ENCODE measurements around the gene SELP. TPM values are rescaled to one million over a fixed set of nuclear protein-coding genes. Genes with fewer than 3 reads are reported as not detected.

SELP gene
- total and polyA plus RNA-seq, 4 experiments from 2014 or later: 1.4 to 2.2 (median 1.9) TPM; not detected in 1

DNA sequence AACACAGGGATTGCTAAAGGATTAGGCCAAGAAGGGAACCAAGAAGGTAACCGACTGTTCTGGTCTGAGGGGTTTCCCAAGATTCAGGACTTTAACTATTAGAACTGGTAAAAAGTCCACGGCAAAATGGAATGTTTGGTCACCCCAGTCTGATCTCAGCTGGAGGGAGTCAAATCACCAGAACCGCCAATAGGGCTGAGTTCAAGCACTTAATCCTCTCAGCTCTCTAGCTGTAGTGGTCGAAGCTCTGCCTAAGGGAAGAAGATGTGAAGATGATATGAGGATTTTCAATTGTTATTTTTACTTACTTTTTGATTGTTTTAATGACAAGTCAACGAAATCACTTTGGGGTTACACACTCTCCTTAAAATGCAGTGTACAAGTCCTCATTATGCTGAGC, 72.8 kb downstream of the SELP start:
- no peak overlapping the region for H3K27ac ChIP-seq (ENCODE audit: low read depth, low read length)
- intact Hi-C loops (cut with micrococcal nuclease): no loop called here
- POLR2A ChIA-PET (ENCODE audit: partially characterized antibody): no interaction called here
- H3K27me3 Mint-ChIP-seq: peaks cover 0 to 2% of the 10 kb centered on the region in 2 donors
- no peaks in the 10 kb centered on the region for H3K9me3 ChIP-seq (ENCODE audit: control insufficient read depth in 1 of 2, low read length in 2 of 2)
- no peak overlapping the region for H3K27ac Mint-ChIP-seq
- no peaks in the 10 kb centered on the region for H3K36me3 ChIP-seq (ENCODE audit: insufficient read depth, low read length)
- CTCF ChIA-PET (ENCODE audit: partially characterized antibody): interaction anchor here (1.3 to 5.2 kb wide), 4 partner anchors 10 to 253 kb away, joined by 4 to 53 read pairs (median 6); partner anchors contain the start of gene F5
- H3K27me3 ChIP-seq (ENCODE audit: insufficient read depth, low read length): no peaks in the 10 kb centered on the region
- no peak overlapping the region for H3K4me3 ChIP-seq (ENCODE audit: low read length in 2 of 2)
- H3K4me3 Mint-ChIP-seq: no peak overlapping the region
- no peak for DNase-seq
- no peaks in the 10 kb centered on the region for H3K4me1 ChIP-seq (ENCODE audit: insufficient read depth, low read length)
- no peaks in the 10 kb centered on the region for H3K9me3 Mint-ChIP-seq
- no peaks in the 10 kb centered on the region for H3K36me3 Mint-ChIP-seq
- no peaks in the 10 kb centered on the region for H3K4me1 Mint-ChIP-seq

DNA sequence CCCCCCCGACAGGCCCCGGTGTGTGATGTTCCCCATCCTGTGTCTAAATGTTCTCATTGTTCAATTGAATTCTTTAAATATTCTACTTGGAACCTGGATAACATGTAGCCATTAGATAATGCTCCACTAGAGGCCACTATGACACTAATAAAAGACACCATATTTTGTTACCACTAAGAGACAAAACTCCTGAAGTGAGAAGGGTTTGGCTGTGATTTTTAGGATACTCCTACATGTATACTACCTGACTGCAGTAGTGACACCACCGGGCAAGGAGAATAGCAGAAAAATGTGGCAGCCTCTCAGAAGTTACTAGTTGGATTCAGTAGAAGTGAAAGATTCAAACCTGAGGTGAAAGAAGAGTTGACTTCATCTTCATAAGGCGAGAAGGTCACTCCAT, 79.6 kb downstream of the SELP start:
- peaks cover 0 to 2% (median under 1%) of the 10 kb centered on the region in 4 donors for H3K4me1 Mint-ChIP-seq
- DNase-seq: peak in 4 of 5 donors; percentile 41 to 55 (median 53)
- no peak overlapping the region for H3K4me3 ChIP-seq (ENCODE audit: low read length in 2 of 2)
- H3K27ac Mint-ChIP-seq: peak overlapping the region in 1 of 7 donors; percentile 23
- H3K36me3 Mint-ChIP-seq: no peaks in the 10 kb centered on the region
- CTCF ChIA-PET (ENCODE audit: partially characterized antibody): interaction anchor here (0.7 to 8.5 kb wide), 14 partner anchors 8 to 259 kb away, joined by 3 to 110 read pairs (median 7); partner anchors contain the start of gene F5
- POLR2A ChIA-PET (ENCODE audit: partially characterized antibody): interaction anchor here (1.3 to 2.8 kb wide), 2 partner anchors 151 to 162 kb away, joined by 3 to 12 read pairs; no protein-coding TSS in a partner anchor
- H3K27me3 ChIP-seq (ENCODE audit: insufficient read depth, low read length): no peaks in the 10 kb centered on the region
- no peak overlapping the region for H3K4me3 Mint-ChIP-seq
- H3K9me3 ChIP-seq (ENCODE audit: control insufficient read depth in 1 of 2, low read length in 2 of 2): no peaks in the 10 kb centered on the region
- intact Hi-C loops (cut with micrococcal nuclease): loop anchor here (1.0 to 5.0 kb wide), 5 partner anchors 37 to 312 kb away; partner anchors contain the start of gene F5
- H3K27me3 Mint-ChIP-seq: no peaks in the 10 kb centered on the region
- no peak overlapping the region for H3K27ac ChIP-seq (ENCODE audit: low read depth, low read length)
- H3K9me3 Mint-ChIP-seq: peaks cover 0 to 1% (median 0%) of the 10 kb centered on the region in 8 donors
- H3K36me3 ChIP-seq (ENCODE audit: insufficient read depth, low read length): no peaks in the 10 kb centered on the region
- H3K4me1 ChIP-seq (ENCODE audit: insufficient read depth, low read length): no peaks in the 10 kb centered on the region

DNA sequence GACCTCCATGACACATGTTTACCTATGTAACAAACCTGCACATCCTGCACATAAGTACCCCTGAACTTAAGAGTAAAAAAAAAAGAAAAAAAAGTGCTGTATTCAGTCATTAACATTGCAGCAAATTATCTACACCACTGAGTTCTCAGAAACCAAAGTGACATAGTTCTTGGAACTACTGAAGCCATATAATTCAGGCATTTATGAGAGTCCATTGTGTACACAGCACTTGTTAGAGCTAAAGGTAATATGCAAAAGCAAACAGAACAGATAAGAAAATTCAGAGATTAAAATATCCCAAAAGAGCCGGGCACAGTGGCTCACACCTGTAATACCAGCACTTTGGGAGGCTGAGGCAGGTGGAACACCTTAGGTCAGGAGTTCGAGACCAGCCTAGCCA, 81.6 kb downstream of the SELP start:
- DNase-seq: no peak
- H3K4me1 Mint-ChIP-seq: peaks cover 0 to 2% (median under 1%) of the 10 kb centered on the region in 4 donors
- H3K27ac ChIP-seq (ENCODE audit: low read depth, low read length): no peak overlapping the region
- no peaks in the 10 kb centered on the region for H3K4me1 ChIP-seq (ENCODE audit: insufficient read depth, low read length)
- no peaks in the 10 kb centered on the region for H3K9me3 ChIP-seq (ENCODE audit: control insufficient read depth in 1 of 2, low read length in 2 of 2)
- peaks cover 0 to 1% (median 0%) of the 10 kb centered on the region in 8 donors for H3K9me3 Mint-ChIP-seq
- H3K36me3 Mint-ChIP-seq: no peaks in the 10 kb centered on the region
- H3K4me3 ChIP-seq (ENCODE audit: low read length in 2 of 2): no peak overlapping the region
- ChIA-PET POLR2A (ENCODE audit: partially characterized antibody) (interaction anchor here (0.7 kb wide), 1 partner anchor 173 kb away, joined by 3 read pairs; no protein-coding TSS in a partner anchor), CTCF (ENCODE audit: partially characterized antibody) (interaction anchor here (0.7 to 8.5 kb wide), 16 partner anchors 10 to 945 kb away, joined by 3 to 110 read pairs (median 6); partner anchors contain the start of genes F5 and METTL18)
- H3K36me3 ChIP-seq (ENCODE audit: insufficient read depth, low read length): no peaks in the 10 kb centered on the region
- H3K27ac Mint-ChIP-seq: no peak overlapping the region
- H3K27me3 Mint-ChIP-seq: no peaks in the 10 kb centered on the region
- intact Hi-C loops (cut with micrococcal nuclease): loop anchor here (5.0 kb wide), 1 partner anchor 61 kb away; the partner anchor contains the start of gene SLC19A2
- H3K27me3 ChIP-seq (ENCODE audit: insufficient read depth, low read length): no peaks in the 10 kb centered on the region
- H3K4me3 Mint-ChIP-seq: no peak overlapping the region

DNA sequence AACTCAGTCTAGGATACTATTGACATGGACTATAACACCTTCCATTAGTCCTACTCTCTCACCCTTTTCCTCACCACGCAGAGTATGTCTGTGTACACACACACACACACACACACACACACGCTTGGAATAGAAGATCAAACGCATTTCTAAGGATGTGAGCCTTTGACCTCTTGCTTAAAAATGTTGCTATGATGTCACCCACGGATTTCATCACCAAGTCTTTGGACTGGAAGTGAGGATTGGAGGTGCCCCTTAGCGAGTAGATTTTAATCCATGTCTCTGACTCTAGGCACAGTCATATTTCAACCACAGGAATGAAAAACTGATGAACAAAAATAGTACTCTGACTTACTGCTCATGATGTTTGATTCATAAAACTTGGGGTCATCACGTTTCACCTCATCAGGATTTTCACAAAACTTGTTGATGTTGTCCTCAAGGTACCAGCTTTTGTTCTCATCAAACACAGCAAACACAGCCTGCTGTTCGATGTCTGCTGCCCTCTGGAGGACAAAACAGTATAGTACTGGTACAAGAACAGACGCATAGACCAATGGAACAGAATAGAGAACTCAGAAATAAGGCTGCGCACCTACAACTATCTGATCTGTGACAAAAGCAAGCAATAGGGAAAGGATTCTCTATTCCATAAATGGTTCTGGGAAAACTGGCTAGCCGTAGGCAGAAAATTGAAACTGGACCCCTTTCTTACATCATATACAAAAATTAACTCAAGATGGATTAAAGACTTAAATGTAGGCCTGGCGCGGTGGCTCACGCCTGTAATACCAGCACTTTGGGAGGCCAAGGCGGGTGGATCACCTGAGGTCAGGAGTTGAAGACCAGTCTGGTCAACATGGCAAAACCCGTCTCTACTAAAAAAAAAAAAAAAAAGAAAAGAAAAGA, 83.6 kb downstream of the SELP start:
- intact Hi-C loops (cut with micrococcal nuclease): loop anchor here (1.0 to 5.0 kb wide), 4 partner anchors 59 to 1204 kb away; partner anchors contain the start of gene SLC19A2

DNA sequence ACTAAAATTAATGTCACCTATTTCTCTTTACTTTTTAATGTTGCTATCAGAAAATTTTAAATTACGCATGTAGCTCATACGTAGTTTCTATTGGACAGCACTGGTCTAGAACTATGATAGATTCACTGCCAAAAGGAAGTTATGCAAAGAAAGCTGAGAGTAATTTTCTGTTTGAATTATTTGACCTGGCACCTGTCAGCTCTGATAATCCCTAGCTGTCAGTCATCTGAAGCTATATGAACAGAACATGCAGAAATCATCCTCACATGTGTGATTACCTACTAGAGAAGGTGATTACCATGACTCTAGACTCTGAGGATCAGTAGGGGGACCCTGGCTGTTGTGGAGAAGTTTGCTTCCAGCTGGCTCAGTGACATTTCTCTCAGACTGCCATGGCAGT, 84.5 kb downstream of the SELP start:
- POLR2A ChIA-PET (ENCODE audit: partially characterized antibody): no interaction called here
- Histone ChIP-seq H3K9me3 (ENCODE audit: control insufficient read depth in 1 of 2, low read length in 2 of 2) (no peaks in the 10 kb centered on the region), H3K4me3 (ENCODE audit: low read length in 2 of 2) (no peak overlapping the region), H3K4me1 (ENCODE audit: insufficient read depth, low read length) (no peaks in the 10 kb centered on the region), H3K27ac (ENCODE audit: low read depth, low read length) (no peak overlapping the region), H3K36me3 (ENCODE audit: insufficient read depth, low read length) (no peaks in the 10 kb centered on the region), H3K27me3 (ENCODE audit: insufficient read depth, low read length) (no peaks in the 10 kb centered on the region)
- DNase-seq: no peak
- H3K27ac Mint-ChIP-seq: no peak overlapping the region
- peaks cover 0 to 1% of the 10 kb centered on the region in 2 donors for H3K36me3 Mint-ChIP-seq
- H3K27me3 Mint-ChIP-seq: no peaks in the 10 kb centered on the region
- no peaks in the 10 kb centered on the region for H3K9me3 Mint-ChIP-seq
- CTCF ChIA-PET (ENCODE audit: partially characterized antibody): interaction anchor here (0.5 to 8.5 kb wide), 17 partner anchors 9 to 1202 kb away, joined by 3 to 110 read pairs (median 4); partner anchors contain the start of genes F5 and SLC19A2
- intact Hi-C loops (cut with micrococcal nuclease): loop anchor here (5.0 kb wide), 1 partner anchor 58 kb away; the partner anchor contains the start of gene SLC19A2
- H3K4me3 Mint-ChIP-seq: no peak overlapping the region
- H3K4me1 Mint-ChIP-seq: peaks cover 0 to 2% (median under 1%) of the 10 kb centered on the region in 4 donors

More for the DNA sequence above, 83.6 kb downstream of the SELP start:
- Histone ChIP-seq H3K27ac (ENCODE audit: low read depth, low read length) (no peak overlapping the region), H3K36me3 (ENCODE audit: insufficient read depth, low read length) (no peaks in the 10 kb centered on the region), H3K27me3 (ENCODE audit: insufficient read depth, low read length) (no peaks in the 10 kb centered on the region), H3K4me1 (ENCODE audit: insufficient read depth, low read length) (no peaks in the 10 kb centered on the region), H3K4me3 (ENCODE audit: low read length in 2 of 2) (no peak overlapping the region), H3K9me3 (ENCODE audit: control insufficient read depth in 1 of 2, low read length in 2 of 2) (no peaks in the 10 kb centered on the region)
- no peaks in the 10 kb centered on the region for H3K27me3 Mint-ChIP-seq
- H3K4me3 Mint-ChIP-seq: no peak overlapping the region
- H3K36me3 Mint-ChIP-seq: peaks cover 0 to 1% of the 10 kb centered on the region in 2 donors
- ChIA-PET CTCF (ENCODE audit: partially characterized antibody) (interaction anchor here (0.5 to 8.5 kb wide), 24 partner anchors 12 to 1203 kb away, joined by 3 to 110 read pairs (median 3); partner anchors contain the start of genes F5 and SLC19A2), POLR2A (ENCODE audit: partially characterized antibody) (interaction anchor here (0.6 to 1.0 kb wide), 2 partner anchors 80 to 160 kb away, joined by 3 to 5 read pairs; no protein-coding TSS in a partner anchor)
- peak; percentile 65 to 68 (median 66) for DNase-seq
- peaks cover 0 to 2% (median under 1%) of the 10 kb centered on the region in 4 donors for H3K4me1 Mint-ChIP-seq
- no peak overlapping the region for H3K27ac Mint-ChIP-seq
- peaks cover 0 to 1% (median 0%) of the 10 kb centered on the region in 8 donors for H3K9me3 Mint-ChIP-seq

DNA sequence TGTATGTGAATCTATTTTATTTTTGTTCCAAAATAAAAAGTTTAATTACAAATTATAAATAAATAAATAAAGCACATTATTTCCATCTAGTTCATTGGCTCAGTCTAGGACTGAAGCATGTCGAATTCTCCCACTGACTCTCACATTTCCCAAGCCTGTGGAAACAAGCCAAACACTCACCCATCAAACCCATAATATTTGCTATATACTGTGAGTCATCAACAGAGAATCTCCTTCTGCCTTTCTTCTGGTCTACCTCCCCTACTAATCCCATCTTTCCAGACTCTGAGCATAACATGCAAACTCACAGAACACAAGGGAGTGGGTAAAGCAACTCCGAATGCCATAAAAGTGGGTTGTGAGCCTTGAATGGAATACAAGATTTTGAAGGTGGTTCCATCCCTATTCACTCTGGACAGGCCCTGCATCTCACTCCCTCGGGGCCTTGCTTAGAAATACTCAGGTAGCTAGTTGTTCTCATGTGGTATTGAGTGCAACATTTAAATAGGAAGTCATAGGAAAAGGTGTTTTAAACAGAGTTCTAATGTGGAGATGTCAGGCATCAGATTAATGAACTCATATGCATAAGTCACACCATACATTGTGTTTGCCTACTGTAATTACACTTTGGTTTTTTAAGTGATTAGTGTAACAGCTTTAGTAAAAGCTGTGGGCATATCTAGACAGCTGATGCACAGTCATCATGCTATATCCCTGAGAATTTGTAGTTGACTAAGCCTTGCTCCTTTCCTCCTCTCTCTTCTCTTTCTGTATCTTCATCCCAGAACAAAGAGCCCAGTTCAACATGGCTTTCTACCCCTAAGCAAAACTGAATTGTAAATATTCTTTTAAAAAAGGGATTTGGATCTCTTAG, 90.7 kb downstream of the SELP start:
- H3K27ac ChIP-seq (ENCODE audit: low read depth, low read length): no peak overlapping the region
- no peaks in the 10 kb centered on the region for H3K4me1 Mint-ChIP-seq
- CTCF ChIA-PET (ENCODE audit: partially characterized antibody): no interaction called here
- peaks cover 0 to 3% of the 10 kb centered on the region in 2 donors for H3K36me3 Mint-ChIP-seq
- no peak overlapping the region for H3K27ac Mint-ChIP-seq
- no peak for DNase-seq
- H3K4me3 ChIP-seq (ENCODE audit: low read length in 2 of 2): no peak overlapping the region
- POLR2A ChIA-PET (ENCODE audit: partially characterized antibody): no interaction called here
- H3K4me3 Mint-ChIP-seq: no peak overlapping the region
- no peaks in the 10 kb centered on the region for H3K36me3 ChIP-seq (ENCODE audit: insufficient read depth, low read length)
- H3K27me3 ChIP-seq (ENCODE audit: insufficient read depth, low read length): no peaks in the 10 kb centered on the region
- intact Hi-C loops (cut with micrococcal nuclease): no loop called here
- no peaks in the 10 kb centered on the region for H3K9me3 Mint-ChIP-seq
- H3K9me3 ChIP-seq (ENCODE audit: control insufficient read depth in 1 of 2, low read length in 2 of 2): no peaks in the 10 kb centered on the region
- H3K27me3 Mint-ChIP-seq: peaks cover 0 to 2% of the 10 kb centered on the region in 2 donors
- H3K4me1 ChIP-seq (ENCODE audit: insufficient read depth, low read length): no peaks in the 10 kb centered on the region
